Measurements from ENCODE around the gene RAI1.

The RAI1 gene

GRCh38 chr17:17727111-17727659, 45.9 kb downstream of the RAI1 start:
- intact Hi-C loops (cut with micrococcal nuclease) = loop anchor here (10.0 kb wide), 1 partner anchor 58 kb away; no protein-coding TSS in a partner anchor
- no peaks in the 10 kb centered on the region for H3K9me3 Mint-ChIP-seq
- H3K36me3 Mint-ChIP-seq (ENCODE audit: low read depth) = peaks cover 17% of the 10 kb centered on the region
- H3K4me3 Mint-ChIP-seq = no peak overlapping the region
- peaks cover 76% of the 10 kb centered on the region for H3K4me1 Mint-ChIP-seq (ENCODE audit: low read depth)
- peaks cover 26% of the 10 kb centered on the region for H3K27me3 Mint-ChIP-seq
- H3K27ac Mint-ChIP-seq = no peak overlapping the region

GRCh38 chr17:17728146-17728545, 46.9 kb downstream of the RAI1 start:
- no peak overlapping the region for H3K4me3 Mint-ChIP-seq
- intact Hi-C loops (cut with micrococcal nuclease) = loop anchor here (10.0 kb wide), 1 partner anchor 57 kb away; no protein-coding TSS in a partner anchor
- no peaks in the 10 kb centered on the region for H3K9me3 Mint-ChIP-seq
- peaks cover 68% of the 10 kb centered on the region for H3K4me1 Mint-ChIP-seq (ENCODE audit: low read depth)
- H3K27me3 Mint-ChIP-seq = peaks cover 17% of the 10 kb centered on the region
- peak overlapping the region; percentile 28 for H3K27ac Mint-ChIP-seq
- peaks cover 17% of the 10 kb centered on the region for H3K36me3 Mint-ChIP-seq (ENCODE audit: low read depth)

DNA sequence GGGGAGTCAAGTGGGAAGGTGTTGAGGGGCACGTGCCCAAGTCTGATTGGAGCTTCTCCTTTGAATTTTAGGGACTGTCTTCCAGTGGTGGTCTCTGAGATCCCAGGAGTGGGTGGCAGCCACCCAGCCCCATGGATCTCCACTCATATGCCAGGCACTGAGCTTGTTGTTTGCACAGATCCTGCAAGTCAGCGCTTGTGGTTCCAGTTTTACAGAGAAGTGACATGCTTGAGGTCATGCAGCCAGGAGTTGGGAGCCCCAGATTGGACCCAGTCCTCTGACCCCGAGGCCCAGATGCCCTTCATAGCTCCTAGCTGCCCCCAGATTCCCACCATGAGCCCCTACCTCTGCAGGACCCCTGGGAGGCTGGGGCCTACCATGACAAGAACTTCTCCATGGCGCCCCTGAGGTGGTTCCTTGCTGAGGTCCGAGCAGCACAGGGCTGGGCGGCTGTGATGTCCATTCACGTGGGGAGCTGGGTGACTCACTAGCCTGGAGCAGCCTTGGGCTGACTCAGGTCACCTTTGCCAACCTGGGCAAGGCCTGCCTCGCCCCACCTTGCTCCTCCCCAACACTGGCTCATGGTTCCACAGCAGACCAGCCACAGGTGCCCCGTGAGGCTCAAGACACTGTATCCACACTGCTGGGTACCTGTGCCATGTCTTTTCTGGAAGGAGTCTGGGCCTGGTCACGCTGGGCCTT, 47.4 kb downstream of the RAI1 start:
- Mint-ChIP-seq H3K4me1 (ENCODE audit: low read depth) (peaks cover 62% of the 10 kb centered on the region), H3K27me3 (peaks cover 13% of the 10 kb centered on the region), H3K4me3 (no peak overlapping the region), H3K9me3 (no peaks in the 10 kb centered on the region), H3K27ac (peak overlapping the region; percentile 28), H3K36me3 (ENCODE audit: low read depth) (peaks cover 13% of the 10 kb centered on the region)
- intact Hi-C loops (cut with micrococcal nuclease) = loop anchor here (10.0 kb wide), 1 partner anchor 56 kb away; no protein-coding TSS in a partner anchor

GRCh38 chr17:17729620-17730249, 48.5 kb downstream of the RAI1 start:
- H3K27ac Mint-ChIP-seq = no peak overlapping the region

DNA sequence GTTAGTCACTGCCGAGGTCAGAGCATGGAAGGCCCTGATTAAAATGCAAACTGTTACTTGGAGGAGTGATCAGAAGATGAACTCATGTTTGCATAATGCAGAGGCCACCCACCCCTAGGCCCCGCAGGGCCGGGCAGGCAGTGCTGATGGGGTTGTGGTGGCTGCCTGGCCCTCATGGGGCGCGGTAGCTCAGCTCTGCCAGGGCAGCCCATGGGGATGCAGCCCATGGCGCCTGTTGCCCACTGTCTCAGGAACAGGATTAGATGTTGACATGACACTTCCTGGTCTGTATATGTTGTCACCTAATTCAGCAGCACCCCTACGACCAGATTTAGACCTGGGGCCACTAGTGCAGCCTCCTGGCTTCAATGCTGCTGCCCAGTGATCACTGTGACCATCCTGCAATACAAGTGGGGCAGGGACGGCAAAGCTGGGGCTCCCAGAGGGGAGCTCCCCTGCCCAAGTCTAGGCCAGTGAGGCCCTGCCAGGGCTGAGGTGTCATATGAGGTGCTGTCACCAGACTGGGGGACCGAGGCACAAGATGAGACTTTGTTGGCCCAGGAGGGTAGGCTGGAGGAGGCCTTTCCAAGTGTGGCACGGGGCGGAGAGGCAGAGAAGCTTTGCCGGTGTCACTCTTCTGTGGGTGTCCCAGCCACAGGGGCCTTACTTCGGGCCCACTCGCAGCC, 49.1 kb downstream of the RAI1 start:
- no peak overlapping the region for H3K4me3 Mint-ChIP-seq
- no peak overlapping the region for H3K27ac Mint-ChIP-seq
- no peaks in the 10 kb centered on the region for H3K9me3 Mint-ChIP-seq
- H3K27me3 Mint-ChIP-seq = peaks cover under 1% of the 10 kb centered on the region
- intact Hi-C loops (cut with micrococcal nuclease) = no loop called here
- peaks cover 9% of the 10 kb centered on the region for H3K36me3 Mint-ChIP-seq (ENCODE audit: low read depth)
- peaks cover 48% of the 10 kb centered on the region for H3K4me1 Mint-ChIP-seq (ENCODE audit: low read depth)

More at GRCh38 chr17:17729620-17730249, 48.5 kb downstream of the RAI1 start:
- no peaks in the 10 kb centered on the region for H3K9me3 Mint-ChIP-seq
- peaks cover 53% of the 10 kb centered on the region for H3K4me1 Mint-ChIP-seq (ENCODE audit: low read depth)
- H3K4me3 Mint-ChIP-seq = no peak overlapping the region
- intact Hi-C loops (cut with micrococcal nuclease) = loop anchor here (10.0 kb wide), 1 partner anchor 55 kb away; no protein-coding TSS in a partner anchor
- H3K36me3 Mint-ChIP-seq (ENCODE audit: low read depth) = peaks cover 9% of the 10 kb centered on the region
- peaks cover 4% of the 10 kb centered on the region for H3K27me3 Mint-ChIP-seq

- H3K9me3 Mint-ChIP-seq = no peaks in the 10 kb centered on the region
- H3K4me3 Mint-ChIP-seq = no peak overlapping the region
- intact Hi-C loops (cut with micrococcal nuclease) = no loop called here
- H3K36me3 Mint-ChIP-seq (ENCODE audit: low read depth) = peaks cover 9% of the 10 kb centered on the region
- peaks cover 45% of the 10 kb centered on the region for H3K4me1 Mint-ChIP-seq (ENCODE audit: low read depth)
- no peak overlapping the region for H3K27ac Mint-ChIP-seq
- no peaks in the 10 kb centered on the region for H3K27me3 Mint-ChIP-seq
Measured at GRCh38 chr17:17732444-17732843, 51.2 kb downstream of the RAI1 start.

DNA sequence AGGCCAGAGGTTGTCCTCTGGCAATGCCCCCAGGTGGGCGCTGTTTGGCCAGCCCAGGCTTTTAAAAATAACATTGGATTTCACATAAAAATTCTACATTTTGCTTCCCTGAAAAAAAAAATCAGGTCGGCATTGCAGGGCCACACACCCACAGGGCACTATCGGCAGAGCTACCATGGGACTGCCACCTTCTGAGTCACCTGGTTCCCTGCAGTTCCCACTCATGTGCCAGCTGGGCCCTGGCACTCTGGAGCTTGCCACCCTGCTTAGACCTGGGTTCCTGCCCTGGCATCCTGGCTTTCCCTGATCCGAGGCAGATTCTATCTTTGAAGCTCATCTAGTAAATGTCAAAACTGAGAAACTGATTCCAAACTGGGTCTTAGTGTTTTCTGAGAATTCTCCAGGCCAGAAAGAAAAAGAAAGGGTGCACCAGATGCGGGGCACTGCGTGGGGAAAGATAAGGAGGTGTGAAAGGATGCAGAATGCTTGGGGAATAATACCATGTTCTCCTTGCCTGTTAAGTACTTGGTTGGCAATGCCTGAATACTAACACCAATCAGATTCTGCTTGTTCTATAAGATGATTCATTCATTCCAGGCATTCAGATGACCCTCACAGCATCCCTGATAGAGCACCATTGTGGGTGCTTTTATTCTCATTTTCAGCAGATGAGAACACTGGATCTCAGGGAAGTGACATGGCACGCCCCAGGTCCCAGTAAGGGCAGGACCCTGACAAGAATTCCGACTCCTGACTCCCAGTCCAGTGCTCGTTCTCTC, 51.8 kb downstream of the RAI1 start:
- intact Hi-C loops (cut with micrococcal nuclease) = no loop called here
- H3K27ac Mint-ChIP-seq = no peak overlapping the region

DNA sequence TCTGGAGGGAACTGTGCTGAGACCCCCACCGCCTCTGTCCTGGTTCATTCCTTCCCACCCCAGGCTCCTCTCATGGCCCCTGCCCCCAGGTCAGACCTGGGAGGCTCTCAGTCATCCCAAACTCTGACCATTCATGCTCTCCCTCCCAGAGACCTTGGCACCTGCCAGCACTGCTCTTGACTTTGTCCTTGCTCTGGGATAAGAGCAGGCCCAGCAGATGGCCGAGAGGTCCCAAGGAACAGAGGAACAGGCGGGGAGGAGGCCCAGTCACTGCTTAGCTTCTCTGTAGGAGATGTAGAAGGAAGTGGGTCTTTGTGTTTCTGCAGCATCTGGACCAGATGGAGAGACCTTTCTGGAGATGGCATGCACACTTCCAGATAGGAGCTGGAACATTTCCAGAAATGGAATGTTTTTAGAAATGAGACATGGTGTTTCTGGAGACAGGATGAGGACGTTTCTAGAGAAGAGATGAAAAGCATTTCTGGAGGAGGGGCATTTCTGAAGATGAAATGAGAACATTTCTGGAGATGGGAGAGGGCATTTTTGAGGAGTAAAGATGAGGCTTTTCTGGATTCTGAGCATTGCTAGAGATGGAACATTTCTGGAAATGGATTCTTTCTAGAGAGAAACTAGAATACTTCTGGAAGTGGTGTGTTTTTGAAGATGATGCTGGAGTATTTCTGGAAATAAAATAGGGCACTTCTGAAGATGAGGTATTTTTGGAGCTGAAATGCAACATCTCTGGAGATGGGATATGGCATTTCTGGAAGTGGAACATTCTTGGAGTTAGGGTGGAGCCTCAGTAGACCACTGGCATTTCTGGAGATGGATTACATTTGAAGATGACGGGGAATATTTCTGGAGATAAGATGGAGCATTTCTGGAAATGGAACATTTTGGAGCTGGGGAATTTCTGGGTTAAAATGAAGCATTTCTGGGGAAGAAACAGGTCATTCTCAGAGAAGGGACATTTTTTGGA, 55.2 kb downstream of the RAI1 start:
- Mint-ChIP-seq H3K4me3 (no peak overlapping the region), H3K9me3 (no peaks in the 10 kb centered on the region), H3K4me1 (ENCODE audit: low read depth) (peaks cover 37% of the 10 kb centered on the region), H3K36me3 (ENCODE audit: low read depth) (peaks cover 9% of the 10 kb centered on the region), H3K27ac (no peak overlapping the region), H3K27me3 (no peaks in the 10 kb centered on the region)
- intact Hi-C loops (cut with micrococcal nuclease) = no loop called here

More for the DNA sequence above, 51.8 kb downstream of the RAI1 start:
- Mint-ChIP-seq H3K9me3 (no peaks in the 10 kb centered on the region), H3K4me3 (no peak overlapping the region), H3K27me3 (no peaks in the 10 kb centered on the region), H3K36me3 (ENCODE audit: low read depth) (peaks cover 9% of the 10 kb centered on the region), H3K4me1 (ENCODE audit: low read depth) (peaks cover 45% of the 10 kb centered on the region)

DNA sequence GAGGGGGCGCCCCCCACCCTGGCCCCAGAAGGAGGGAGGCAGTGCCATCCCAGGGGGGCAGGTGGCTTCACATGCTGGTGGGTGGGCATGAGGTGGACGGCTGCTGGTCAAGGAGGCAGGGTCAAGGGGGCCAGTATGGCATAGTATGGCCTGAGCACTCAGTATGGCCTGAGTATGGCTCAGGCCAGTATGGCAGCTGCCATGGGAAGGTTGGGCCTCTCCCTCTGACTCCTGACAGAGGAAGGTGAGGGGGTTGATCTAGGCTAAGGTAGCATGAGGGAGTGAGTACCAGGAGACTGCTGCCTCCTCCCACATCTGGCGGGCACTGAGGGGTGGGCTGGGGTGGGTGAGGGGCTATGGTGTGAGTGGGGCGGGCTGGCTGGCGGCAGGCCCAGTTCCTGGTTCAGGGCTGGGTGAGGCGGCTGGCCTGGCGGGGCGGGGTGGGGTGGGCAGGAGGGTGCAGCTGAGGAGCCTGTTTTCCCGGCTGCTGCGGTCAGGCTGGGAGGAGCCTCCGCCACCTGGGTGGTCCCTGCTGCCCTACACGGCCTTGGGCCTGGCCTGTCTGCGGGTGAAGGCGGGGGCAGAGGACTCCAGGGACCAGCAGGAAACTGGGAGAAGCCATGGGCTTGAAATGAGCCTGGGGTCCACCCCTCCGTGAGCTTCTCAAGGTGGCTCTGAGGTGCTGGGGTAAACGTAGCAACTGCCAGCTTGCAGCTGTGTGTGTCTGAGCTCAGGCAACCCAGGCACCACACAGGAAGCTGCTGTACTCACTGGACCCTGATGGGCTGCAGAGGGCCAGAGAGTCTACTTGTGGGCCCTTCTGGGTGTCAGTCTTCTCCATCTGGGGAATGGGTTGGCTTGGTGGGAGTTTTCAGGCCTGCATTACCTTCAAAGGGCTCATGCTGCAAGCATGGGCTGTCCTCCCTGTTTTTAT, 57.0 kb downstream of the RAI1 start:
- Mint-ChIP-seq H3K27ac (no peak overlapping the region), H3K27me3 (no peaks in the 10 kb centered on the region), H3K4me3 (no peak overlapping the region), H3K4me1 (ENCODE audit: low read depth) (peaks cover 37% of the 10 kb centered on the region), H3K36me3 (ENCODE audit: low read depth) (no peaks in the 10 kb centered on the region), H3K9me3 (no peaks in the 10 kb centered on the region)
- intact Hi-C loops (cut with micrococcal nuclease) = no loop called here

DNA sequence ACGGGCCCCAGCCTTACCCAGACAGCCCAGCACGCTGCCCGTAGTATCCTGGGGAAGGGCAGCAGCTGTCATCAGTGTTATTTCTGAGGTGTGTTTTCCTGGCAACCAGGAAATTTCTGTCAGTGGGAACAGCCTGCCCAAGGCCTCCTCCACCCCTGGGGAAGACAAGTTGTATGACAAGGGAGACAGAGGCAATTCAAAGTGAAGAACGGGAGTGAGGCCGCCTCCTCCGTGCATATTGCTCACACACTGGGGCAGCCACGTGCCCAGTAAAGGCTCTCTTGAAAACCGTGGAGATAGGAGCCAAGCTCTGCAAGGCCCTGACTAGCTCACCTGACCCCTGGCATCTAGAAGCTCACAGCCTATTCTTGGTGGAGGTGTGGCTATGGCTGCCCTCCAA, 57.6 kb downstream of the RAI1 start:
- no peaks in the 10 kb centered on the region for H3K9me3 Mint-ChIP-seq
- H3K27ac Mint-ChIP-seq = no peak overlapping the region
- intact Hi-C loops (cut with micrococcal nuclease) = no loop called here
- H3K27me3 Mint-ChIP-seq = no peaks in the 10 kb centered on the region
- H3K4me3 Mint-ChIP-seq = no peak overlapping the region
- H3K4me1 Mint-ChIP-seq (ENCODE audit: low read depth) = peaks cover 37% of the 10 kb centered on the region
- no peaks in the 10 kb centered on the region for H3K36me3 Mint-ChIP-seq (ENCODE audit: low read depth)

GRCh38 chr17:17739388-17740066, 58.3 kb downstream of the RAI1 start:
- Mint-ChIP-seq H3K36me3 (ENCODE audit: low read depth) (no peaks in the 10 kb centered on the region), H3K4me3 (no peak overlapping the region), H3K27ac (no peak overlapping the region), H3K27me3 (no peaks in the 10 kb centered on the region), H3K4me1 (ENCODE audit: low read depth) (peaks cover 37% of the 10 kb centered on the region), H3K9me3 (no peaks in the 10 kb centered on the region)
- intact Hi-C loops (cut with micrococcal nuclease) = no loop called here

All from dendritic cell treated with granulocyte-macrophage colony-stimulating factor and Interleukin-4, amounts not matched to agents 40 ng/mL and 50 ng/mL, for 4 days (primary cell).